Effector CD8-positive, alpha-beta T cell (primary cell): ENCODE results near the gene WDTC1.
"Not testable (repeated sequence)": the region's sequence is repeated elsewhere in the genome, so short reads cannot be mapped to it uniquely, and the experiment has no call there.

ENCODE experiments used
- DNase-seq: peaks from one replicate; lab custom pipeline; 2025; lab: John Stamatoyannopoulos, UW

WDTC1 gene

GRCh38 chr1:27253596-27253995 lies 19.2 kb downstream of the WDTC1 start:
- no peak for DNase-seq

DNA sequence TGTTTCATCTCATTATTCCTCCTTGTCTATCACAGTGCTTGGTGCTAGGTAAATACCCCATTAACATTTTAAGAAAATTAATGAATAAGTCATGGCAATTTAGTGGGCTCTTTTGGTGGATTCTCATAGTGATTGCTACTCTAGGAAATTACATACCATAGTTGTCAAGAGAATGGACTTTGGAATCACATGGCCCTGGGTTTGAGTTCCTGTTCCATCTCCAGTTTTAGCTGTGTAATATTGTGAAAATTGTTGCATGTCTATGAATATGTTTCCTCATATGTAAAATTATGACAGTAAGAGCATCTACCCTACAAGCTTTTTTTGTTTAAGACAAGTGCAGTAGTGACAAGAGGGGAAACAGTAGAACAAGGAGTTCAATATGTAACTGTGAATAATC lies 20.7 kb downstream of the WDTC1 start:
- no peak for DNase-seq

GRCh38 chr1:27257155-27257554 lies 22.7 kb downstream of the WDTC1 start:
- no peak for DNase-seq

DNA sequence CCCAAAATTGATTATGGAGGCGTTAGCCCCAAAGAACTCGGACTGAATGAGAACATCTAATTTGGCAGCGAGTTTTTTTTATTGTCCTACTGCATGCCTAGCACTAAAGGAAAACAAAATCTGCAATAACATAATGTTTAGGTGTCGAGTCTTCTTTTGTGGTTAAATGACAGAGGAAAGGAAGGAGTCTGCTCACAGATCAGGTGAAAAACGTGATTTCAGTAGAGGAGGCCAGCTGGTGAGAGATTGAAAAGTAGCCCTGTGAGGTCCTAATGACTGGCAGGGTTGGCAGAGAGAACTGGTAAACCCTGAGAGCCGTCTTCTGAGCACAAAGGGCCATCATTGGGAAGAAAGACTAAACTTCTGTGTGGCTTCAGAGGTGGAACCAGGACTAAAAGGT lies 24.2 kb downstream of the WDTC1 start:
- no peak for DNase-seq

- no peak for DNase-seq
Observed at GRCh38 chr1:27267153-27267552, 32.7 kb downstream of the WDTC1 start.

GRCh38 chr1:27269276-27269675 lies 34.8 kb downstream of the WDTC1 start:
- DNase-seq, result no peak

GRCh38 chr1:27274204-27274603 lies 39.8 kb downstream of the WDTC1 start:
- no peak for DNase-seq

DNA sequence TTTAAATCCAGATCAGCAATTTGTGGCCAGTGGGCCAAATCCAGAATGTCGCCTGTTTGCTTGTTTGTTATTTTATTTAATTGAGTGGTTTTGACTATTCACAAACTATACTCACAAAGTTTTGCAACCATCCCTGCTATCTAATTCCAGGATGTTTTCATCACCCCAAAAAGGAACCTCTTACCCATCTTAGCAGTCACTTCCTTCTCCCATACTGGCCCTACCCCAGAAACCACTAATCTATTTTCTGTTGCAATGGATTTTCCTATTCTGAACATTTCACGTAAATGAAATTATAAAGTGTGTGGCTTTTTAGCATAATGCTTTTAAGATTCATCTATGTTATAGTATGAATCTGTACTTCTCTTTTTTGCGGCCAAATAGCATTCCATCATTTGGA lies 41.3 kb downstream of the WDTC1 start:
- no peak for DNase-seq

DNA sequence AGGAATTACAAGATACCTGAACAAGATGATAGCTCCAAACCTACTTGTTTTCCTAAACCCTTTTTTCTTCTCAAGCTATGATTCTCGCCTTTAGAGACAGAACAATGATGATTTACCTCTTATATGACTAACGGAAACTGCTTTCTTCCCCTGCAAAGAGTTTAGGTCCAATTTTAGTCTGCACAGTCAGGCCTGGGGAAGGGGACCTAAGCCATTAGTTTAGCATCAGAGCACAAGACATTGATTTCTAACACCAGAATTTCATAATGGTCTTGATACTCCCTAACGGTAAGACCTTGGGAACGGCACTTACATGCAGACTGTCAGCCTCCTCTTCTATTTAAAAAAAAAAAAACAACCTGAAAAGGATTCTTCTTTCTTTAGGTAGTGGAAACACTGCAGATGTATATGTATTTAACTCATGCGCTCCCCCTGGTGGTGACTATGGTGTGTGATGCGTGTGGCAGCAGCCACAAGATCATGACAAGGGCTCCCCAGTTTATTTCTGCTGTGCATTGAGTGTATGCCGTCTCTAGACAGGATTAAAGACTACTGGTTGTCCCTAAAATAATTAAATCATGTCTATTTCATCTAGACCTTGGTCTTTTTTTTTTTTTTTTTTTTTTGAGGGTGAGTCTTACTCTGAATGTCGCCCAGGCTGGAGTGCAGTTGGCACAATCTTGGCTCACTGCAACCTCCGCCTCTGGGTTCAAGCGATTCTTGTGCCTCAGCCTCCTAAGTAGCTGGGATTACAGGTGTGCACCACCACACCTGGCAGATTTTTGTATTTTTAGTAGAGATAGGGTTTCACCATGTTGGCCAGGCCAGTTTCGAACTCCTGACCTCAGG lies 50.2 kb downstream of the WDTC1 start:
- peak; percentile 82 for DNase-seq

DNA sequence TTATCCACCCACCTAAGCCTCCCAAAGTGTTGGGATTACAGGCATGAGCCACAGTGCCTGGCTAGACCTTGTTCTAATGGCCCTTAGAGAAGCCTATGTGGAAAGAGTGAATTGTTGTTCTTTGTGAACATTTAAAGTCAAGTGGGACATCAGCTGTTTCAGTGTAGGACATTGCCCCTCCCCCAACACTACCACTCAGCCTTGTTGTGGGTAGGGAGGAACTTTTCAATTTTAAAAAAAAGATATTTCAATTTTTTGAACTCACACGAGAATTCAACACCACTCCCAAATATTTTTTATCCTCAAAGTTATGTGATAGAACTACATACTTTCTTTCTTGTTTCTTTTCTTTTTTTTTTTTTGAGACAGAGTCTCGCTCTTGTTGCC lies 50.8 kb downstream of the WDTC1 start:
- no peak for DNase-seq

- DNase-seq, result not testable (repeated sequence)
Observed at GRCh38 chr1:27285821-27286220, 51.4 kb downstream of the WDTC1 start.

- DNase-seq, result not testable (repeated sequence)
Observed at GRCh38 chr1:27289125-27289524, 54.7 kb downstream of the WDTC1 start.

- no peak for DNase-seq
Observed at GRCh38 chr1:27290581-27290980, 56.1 kb downstream of the WDTC1 start.

GRCh38 chr1:27292106-27292505 lies 57.7 kb downstream of the WDTC1 start:
- DNase-seq, result no peak

DNA sequence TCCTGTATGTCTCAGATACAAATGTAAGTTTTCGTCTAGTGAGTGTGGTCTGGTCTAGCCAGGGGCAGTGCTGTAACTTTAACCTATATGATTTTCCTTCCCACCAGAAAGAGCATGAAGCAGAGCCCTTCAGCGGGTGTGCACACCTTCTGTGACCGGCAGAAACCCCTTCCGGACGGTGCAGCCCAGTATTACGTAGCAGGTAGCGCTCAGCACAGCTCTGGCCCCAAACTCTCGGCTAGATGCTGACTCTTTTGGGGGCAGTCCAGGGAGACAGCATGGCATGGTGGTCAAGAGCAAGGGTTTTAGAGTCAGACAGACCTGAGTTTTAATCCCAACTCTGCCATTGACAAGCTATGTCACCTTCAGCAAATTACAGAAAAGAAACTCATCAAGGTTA lies 59.5 kb downstream of the WDTC1 start:
- no peak for DNase-seq

- DNase-seq, result peak; percentile 66
Observed at GRCh38 chr1:27296773-27297291, 62.4 kb downstream of the WDTC1 start.

GRCh38 chr1:27297903-27298302 lies 63.5 kb downstream of the WDTC1 start:
- DNase-seq, result no peak

DNA sequence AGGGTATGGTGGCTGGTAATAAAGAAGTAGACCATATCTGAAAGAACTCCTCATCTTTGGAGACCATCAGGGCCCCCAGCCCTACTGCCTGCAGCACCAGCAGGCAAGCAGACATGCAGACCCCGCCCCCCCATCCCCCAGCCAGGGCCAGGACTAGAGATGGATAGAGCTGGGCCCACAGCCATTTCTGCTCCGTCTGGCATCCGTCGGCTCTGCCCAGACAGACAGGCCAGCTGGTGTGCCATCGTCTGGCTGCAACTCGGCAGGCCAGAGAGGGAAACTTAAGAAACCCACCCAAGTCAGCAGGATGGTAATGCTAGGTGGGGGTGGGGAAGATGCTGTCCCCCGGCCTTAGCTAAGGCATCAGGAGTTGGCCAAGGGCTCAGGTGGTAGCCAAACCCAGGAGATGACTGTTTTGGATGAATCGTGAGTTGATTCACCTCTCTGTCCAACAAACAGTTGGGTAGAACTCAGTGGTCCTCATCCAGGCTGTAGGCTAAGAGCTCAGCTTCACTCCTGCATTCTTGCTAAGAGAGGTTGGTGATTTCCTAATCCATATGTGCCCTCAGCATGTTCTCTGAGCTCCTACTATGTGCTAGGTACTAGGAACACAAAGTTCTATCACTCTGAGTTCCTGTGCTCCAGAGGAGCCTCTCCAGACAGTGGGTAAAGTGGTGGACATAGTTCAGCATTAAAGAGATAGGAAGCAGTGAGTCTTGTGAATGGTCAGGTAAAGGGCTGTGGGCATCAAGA lies 64.4 kb downstream of the WDTC1 start:
- DNase-seq, result no peak

- DNase-seq, result no peak
Observed at GRCh38 chr1:27299385-27300271, 65.2 kb downstream of the WDTC1 start.

DNA sequence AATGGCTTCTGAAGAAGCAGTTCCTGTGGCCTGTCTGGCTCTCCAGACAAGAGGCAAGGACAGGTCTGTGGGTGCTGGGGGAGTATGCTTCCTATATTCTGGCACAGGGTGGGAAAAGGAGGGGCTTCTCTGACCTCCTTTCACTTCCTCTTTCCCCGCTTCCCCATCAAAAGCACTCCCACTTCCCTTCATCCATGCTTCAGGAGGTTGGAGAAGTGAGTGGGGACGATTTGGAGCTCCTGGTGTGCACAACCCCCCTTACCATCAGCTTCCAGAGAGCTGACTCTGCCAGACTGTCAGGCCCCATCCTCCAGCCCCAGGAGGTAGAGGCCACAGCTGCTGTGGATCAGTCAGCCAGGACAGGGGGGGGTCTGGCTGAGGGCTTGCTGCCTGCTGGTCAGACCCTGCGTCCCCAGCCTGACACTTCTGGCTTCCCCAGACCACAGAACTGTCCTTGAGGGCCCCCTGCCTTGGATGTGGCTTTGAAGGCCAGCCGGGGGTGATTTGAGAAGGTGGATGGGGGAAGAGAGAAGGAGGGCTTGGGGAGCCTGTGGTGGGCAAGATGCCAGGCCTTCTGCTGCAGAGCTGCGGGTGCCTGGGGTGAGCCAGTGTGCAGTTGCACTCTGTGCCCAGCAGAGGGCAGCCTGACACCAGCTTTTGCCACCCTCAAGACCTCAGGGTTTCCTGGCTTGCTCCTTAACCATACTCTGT lies 66.1 kb downstream of the WDTC1 start:
- DNase-seq, result peak; percentile 65

DNA sequence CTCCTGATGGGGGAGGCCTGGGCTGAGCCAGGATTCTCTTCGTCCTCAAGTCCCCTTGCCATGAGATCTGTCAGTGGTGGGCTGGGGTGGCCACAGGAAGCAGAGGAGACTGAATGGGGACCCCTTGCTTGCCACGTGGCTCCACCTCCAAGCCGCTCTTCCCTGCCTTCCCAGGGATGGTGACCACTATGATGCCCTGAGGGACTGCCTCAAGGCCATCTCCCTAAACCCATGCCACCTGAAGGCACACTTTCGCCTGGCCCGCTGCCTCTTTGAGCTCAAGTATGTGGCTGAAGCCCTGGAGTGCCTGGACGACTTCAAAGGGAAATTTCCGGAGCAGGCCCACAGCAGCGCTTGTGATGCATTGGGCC lies 66.6 kb downstream of the WDTC1 start:
- DNase-seq, result no peak
